Measurements from ENCODE around the gene FBXO40.

- TF ChIP-seq CTCF (conservative IDR thresholded peaks at IDR 0.05 in 1 of 2, IDR thresholded peaks at IDR 0.05 in 1 of 2; ENCODE audit: extremely low read depth in 1 of 2, insufficient read depth in 1 of 2, low read depth in 1 of 2, low read length in 2 of 2) = no peak
- TF ChIP-seq EZH2 (IDR thresholded peaks at IDR 0.05; ENCODE audit: borderline replicate concordance, low read length) = no peak
These were observed 25.5 kb upstream of the FBXO40 start, which contains the start of gene ARGFX for GRCh38 chr3:121567649-121568048.

All from mammary epithelial cell (primary cell).